GM10248 (cell line): ENCODE data around the gene ARPIN.
"Not testable (repeated sequence)": the region's sequence is repeated elsewhere in the genome, so short reads cannot be mapped to it uniquely, and the experiment has no call there.

ENCODE experiments used
- CTCF ChIA-PET: fragments of 300-600 bp; sonication (Branson Sonifier 250); formaldehyde crosslinking; extraction: SDS; loops from one replicate; lab custom pipeline; 2021; ENCODE audit warnings: antibody characterized with exemption; lab: Yijun Ruan, JAX
- POLR2A ChIA-PET: fragments of 350-650 bp; sonication (Branson Sonifier 250); formaldehyde crosslinking; extraction: SDS; loops from one replicate; lab custom pipeline; 2020; ENCODE audit warnings: antibody characterized with exemption; lab: Yijun Ruan, JAX
- DNase-seq: peaks from one replicate; pipeline ENCODE4 v3.0.0; 2012; ENCODE audit errors: extremely low spot score
- CTCF ChIP-seq: IDR thresholded peaks from 2 replicates; pipeline ENCODE4 v1.5.1; 2012; ENCODE audit warnings: mild to moderate bottlenecking, low read depth; ENCODE audit errors: extremely low read depth, missing control alignments, control extremely low read depth

Gene ARPIN

GRCh38 chr15:89898146-89898545 is 14.6 kb downstream of the ARPIN start:
- ChIA-PET CTCF (interaction anchor here (0.6 to 5.4 kb wide), 22 partner anchors 9 to 245 kb away, joined by 3 to 42 read pairs (median 4); partner anchors contain the start of gene IDH2), POLR2A (no interaction called here)
- no peak for DNase-seq
- TF ChIP-seq CTCF: no peak

GRCh38 chr15:89893696-89894447 is 18.9 kb downstream of the ARPIN start, which contains the start of gene AP3S2:
AP3S2 (minus strand) TSS chr15:89893994; CDS start chr15:89893949, 45 bp downstream.
- peak; percentile 88 for DNase-seq
- TF ChIP-seq CTCF: no peak
- ChIA-PET POLR2A (interaction anchor here (1.4 kb wide), 1 partner anchor 340 kb away, joined by 4 read pairs; the partner anchor contains the start of gene CIB1), CTCF (interaction anchor here (1.0 to 11.1 kb wide), 7 partner anchors 9 to 207 kb away, joined by 3 to 164 read pairs (median 4); partner anchors contain the start of gene MESP1)

GRCh38 chr15:89893027-89893426 is 19.7 kb downstream of the ARPIN start:
- ChIA-PET POLR2A (no interaction called here), CTCF (interaction anchor here (1.5 to 11.1 kb wide), 3 partner anchors 10 to 132 kb away, joined by 4 to 164 read pairs (median 9); no protein-coding TSS in a partner anchor)
- TF ChIP-seq CTCF: no peak
- no peak for DNase-seq

- TF ChIP-seq CTCF: no peak
- no peak for DNase-seq
- ChIA-PET POLR2A (no interaction called here), CTCF (interaction anchor here (0.8 to 11.1 kb wide), 13 partner anchors 10 to 160 kb away, joined by 3 to 164 read pairs (median 5); no protein-coding TSS in a partner anchor)
Observed at GRCh38 chr15:89888214-89888804, 24.4 kb downstream of the ARPIN start.

GRCh38 chr15:89885611-89886010 is 27.1 kb downstream of the ARPIN start:
- ChIA-PET CTCF (interaction anchor here (0.6 to 11.1 kb wide), 4 partner anchors 8 to 186 kb away, joined by 3 to 164 read pairs (median 34); partner anchors contain the start of gene AP3S2), POLR2A (no interaction called here)
- DNase-seq: no peak
- TF ChIP-seq CTCF: no peak

GRCh38 chr15:89885179-89885578 is 27.6 kb downstream of the ARPIN start:
- DNase-seq, POLR2A ChIA-PET: not testable (repeated sequence)
- CTCF ChIA-PET: interaction anchor here (0.6 to 11.1 kb wide), 5 partner anchors 9 to 186 kb away, joined by 3 to 164 read pairs (median 7); partner anchors contain the start of gene AP3S2

- POLR2A ChIA-PET: no interaction called here
- DNase-seq: no peak
- TF ChIP-seq CTCF: no peak
- CTCF ChIA-PET: interaction anchor here (0.7 to 1.9 kb wide), 4 partner anchors 9 to 187 kb away, joined by 4 to 7 read pairs (median 5); partner anchors contain the start of gene AP3S2
Observed at GRCh38 chr15:89883518-89883917, 29.2 kb downstream of the ARPIN start.
